Prostate gland (tissue), 2 donors: ENCODE measurements around the gene TMED6. TPM values are rescaled to one million over a fixed set of nuclear protein-coding genes. Genes with fewer than 3 reads are reported as not detected.

Experiments
- DNase-seq: peaks from one replicate; pipeline ENCODE4 v3.0.0-alpha.2; 2019; ENCODE audit warnings: low spot score
- H3K27ac ChIP-seq, 2 donors: fragments of 200-600 bp; sonication (generic); 2 replicates each; pipeline ENCODE4 v1.5.1; 2017 to 2019
- H3K27me3 ChIP-seq: fragments of 200-600 bp; sonication (generic); replicated peaks from 2 replicates; pipeline ENCODE4 v1.5.1; 2019; ENCODE audit not compliant: insufficient read depth
- H3K36me3 ChIP-seq, 2 donors: fragments of 200-600 bp; sonication (generic); 1 replicate in 1 of 2; 2 replicates in 1 of 2; pipeline versions ENCODE4 v1.5.1 to v1.8.1; 2017 to 2019
- H3K4me1 ChIP-seq: fragments of 200-600 bp; sonication (generic); replicated peaks from 2 replicates; pipeline ENCODE4 v1.5.1; 2019
- H3K4me3 ChIP-seq, 2 donors: fragments of 200-600 bp; sonication (generic); 2 replicates each; pipeline ENCODE4 v1.5.1; 2017 to 2019
- H3K9me3 ChIP-seq: fragments of 200-600 bp; sonication (generic); 2 replicates; pipeline ENCODE4 v1.5.1; 2017
- POLR2A ChIP-seq: fragments of 450-650 bp; IDR thresholded peaks from one replicate; pipeline ENCODE4 v1.6.1; 2016; ENCODE audit warnings: antibody characterized with exemption, mild to moderate bottlenecking
- POLR2AphosphoS5 ChIP-seq: sonication (generic); formaldehyde crosslinking; IDR thresholded peaks from one replicate; pipeline ENCODE4 v1.6.1; 2017; ENCODE audit warnings: antibody characterized with exemption
- WGBS: methylation state at CpG from one replicate; pipeline ENCODE4 v1.1.5; 2018; 5-methylcytosine and 5-hydroxymethylcytosine counted together
- intact Hi-C: fragments of 100-400 bp; cut with DNase I; formaldehyde crosslinking; loops from one replicate; pipeline ENCODE4 v1.14.2; 2022
- total RNA-seq, 2 donors: library from RNA; depleted of rRNA; stranded (reverse); fragments of >200 nt; gene quantifications; one replicate each; pipeline ENCODE4 v1.1.0, GENCODE V29; 2016
- TF ChIP-seq, protein P1 (sequence below), 4 experiments: fragments of 200-600 bp in 2 of 4; fragments of 450-650 bp in 2 of 4; sonication (generic) in 2 of 4; IDR thresholded peaks; 1 replicate in 3 of 4; 2 replicates in 1 of 4; pipeline ENCODE4 v1.5.1; 2016 to 2019; ENCODE audit warnings: antibody characterized with exemption in 4 of 4, mild to moderate bottlenecking in 2 of 4, moderate library complexity in 2 of 4

Gene TMED6
- total RNA-seq, 2 donors from 2014 or later = 1.1 TPM; not detected in 1

DNA sequence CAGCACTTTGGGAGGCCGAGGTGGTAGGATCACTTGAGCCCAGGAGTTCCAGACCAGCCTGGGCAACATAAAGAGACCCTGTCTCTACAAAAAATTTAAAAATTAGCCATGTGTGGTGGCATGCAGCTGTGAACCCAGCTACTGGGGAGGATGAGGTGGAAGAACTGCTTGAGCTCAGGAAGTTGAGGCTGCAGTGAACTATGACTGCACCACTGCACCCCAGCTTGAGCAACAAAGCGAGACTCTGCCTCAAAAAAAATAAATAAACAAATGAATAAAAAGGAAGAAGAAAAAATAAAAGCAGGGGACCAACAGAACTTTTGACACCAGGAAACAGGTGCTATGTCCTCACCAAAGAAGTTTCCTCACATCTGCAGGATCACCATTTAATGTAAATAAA is 20.0 kb upstream of the TMED6 start:
- TF ChIP-seq POLR2A = no peak
- TF ChIP-seq, protein P1, sequence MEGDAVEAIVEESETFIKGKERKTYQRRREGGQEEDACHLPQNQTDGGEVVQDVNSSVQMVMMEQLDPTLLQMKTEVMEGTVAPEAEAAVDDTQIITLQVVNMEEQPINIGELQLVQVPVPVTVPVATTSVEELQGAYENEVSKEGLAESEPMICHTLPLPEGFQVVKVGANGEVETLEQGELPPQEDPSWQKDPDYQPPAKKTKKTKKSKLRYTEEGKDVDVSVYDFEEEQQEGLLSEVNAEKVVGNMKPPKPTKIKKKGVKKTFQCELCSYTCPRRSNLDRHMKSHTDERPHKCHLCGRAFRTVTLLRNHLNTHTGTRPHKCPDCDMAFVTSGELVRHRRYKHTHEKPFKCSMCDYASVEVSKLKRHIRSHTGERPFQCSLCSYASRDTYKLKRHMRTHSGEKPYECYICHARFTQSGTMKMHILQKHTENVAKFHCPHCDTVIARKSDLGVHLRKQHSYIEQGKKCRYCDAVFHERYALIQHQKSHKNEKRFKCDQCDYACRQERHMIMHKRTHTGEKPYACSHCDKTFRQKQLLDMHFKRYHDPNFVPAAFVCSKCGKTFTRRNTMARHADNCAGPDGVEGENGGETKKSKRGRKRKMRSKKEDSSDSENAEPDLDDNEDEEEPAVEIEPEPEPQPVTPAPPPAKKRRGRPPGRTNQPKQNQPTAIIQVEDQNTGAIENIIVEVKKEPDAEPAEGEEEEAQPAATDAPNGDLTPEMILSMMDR (IDR thresholded peaks at IDR 0.05) = no peak
- no peak for TF ChIP-seq POLR2AphosphoS5
- H3K4me3 ChIP-seq = no peak overlapping the region
- no peaks in the 10 kb centered on the region for H3K4me1 ChIP-seq
- peaks cover 0 to 10% of the 10 kb centered on the region in 2 donors for H3K36me3 ChIP-seq
- H3K27ac ChIP-seq = no peak overlapping the region
- 98% methylated on average over 2 of the region's 2 CpGs for WGBS
- H3K27me3 ChIP-seq = no peaks in the 10 kb centered on the region
- intact Hi-C loops = no loop called here
- no peaks in the 10 kb centered on the region for H3K9me3 ChIP-seq
- DNase-seq = no peak

DNA sequence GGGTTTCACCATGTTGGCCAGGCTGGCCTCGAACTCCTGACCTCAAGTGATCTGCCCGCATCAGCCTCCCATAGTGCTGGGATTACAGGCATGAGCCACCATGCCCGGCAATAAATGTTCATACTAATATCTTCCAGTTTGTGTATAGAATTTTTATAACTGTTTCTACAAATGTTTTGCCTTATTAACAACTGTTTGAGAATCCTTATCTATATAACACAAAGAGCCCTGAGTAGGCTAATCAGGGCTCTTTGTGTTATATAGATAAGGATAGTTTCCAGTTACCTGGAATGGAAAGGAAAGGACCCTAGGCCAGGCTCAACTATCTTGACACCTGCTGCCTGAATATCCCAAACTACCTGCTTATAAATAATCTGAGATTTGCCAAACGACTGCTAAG is 17.3 kb upstream of the TMED6 start:
- no peak overlapping the region for H3K27ac ChIP-seq
- intact Hi-C loops = no loop called here
- H3K4me1 ChIP-seq = no peaks in the 10 kb centered on the region
- no peaks in the 10 kb centered on the region for H3K9me3 ChIP-seq
- H3K36me3 ChIP-seq = peaks cover 0 to 10% of the 10 kb centered on the region in 2 donors
- TF ChIP-seq POLR2A (no peak), POLR2AphosphoS5 (no peak)
- TF ChIP-seq, protein P1 (IDR thresholded peaks at IDR 0.05) = no peak
- no peak overlapping the region for H3K4me3 ChIP-seq
- no peak for DNase-seq
- WGBS = 95% methylated on average over 4 of the region's 4 CpGs
- H3K27me3 ChIP-seq = no peaks in the 10 kb centered on the region

DNA sequence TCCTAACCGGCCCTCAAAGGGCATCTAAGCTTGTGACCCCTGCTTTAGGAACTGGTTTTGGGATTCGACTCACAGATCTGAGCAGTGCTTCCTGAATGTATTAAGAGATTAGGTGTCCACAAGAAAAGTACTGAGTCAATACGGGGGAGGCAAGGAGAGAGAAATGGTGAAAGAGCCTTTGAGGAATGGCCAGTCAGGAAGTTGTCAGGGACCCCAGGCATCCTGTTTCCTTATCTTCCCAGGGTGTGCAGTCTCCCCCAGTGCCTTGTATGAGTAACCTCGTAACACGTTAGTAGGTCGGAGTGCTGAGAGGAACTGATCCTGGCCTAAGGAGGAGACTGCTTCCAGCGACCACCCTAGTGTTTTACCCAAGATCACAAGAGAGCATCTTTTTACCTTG is 16.4 kb upstream of the TMED6 start:
- Histone ChIP-seq H3K27ac (no peak overlapping the region), H3K4me1 (no peaks in the 10 kb centered on the region), H3K9me3 (no peaks in the 10 kb centered on the region), H3K36me3 (peaks cover 0 to 10% of the 10 kb centered on the region in 2 donors), H3K4me3 (no peak overlapping the region), H3K27me3 (no peaks in the 10 kb centered on the region)
- no peak for TF ChIP-seq POLR2AphosphoS5
- no peak for TF ChIP-seq POLR2A
- TF ChIP-seq, protein P1 (IDR thresholded peaks at IDR 0.05) = no peak
- DNase-seq = no peak
- 84% methylated on average over 7 of the region's 7 CpGs for WGBS
- intact Hi-C loops = no loop called here

- Histone ChIP-seq H3K4me3 (no peak overlapping the region), H3K4me1 (no peaks in the 10 kb centered on the region), H3K27ac (no peak overlapping the region), H3K27me3 (no peaks in the 10 kb centered on the region), H3K9me3 (no peaks in the 10 kb centered on the region), H3K36me3 (peaks cover 0 to 10% of the 10 kb centered on the region in 2 donors)
- intact Hi-C loops = no loop called here
- 88% methylated on average over 7 of the region's 7 CpGs for WGBS
- TF ChIP-seq POLR2AphosphoS5 (no peak), POLR2A (no peak)
- TF ChIP-seq, protein P1 (IDR thresholded peaks at IDR 0.05) = no peak
- DNase-seq = no peak
Measured at GRCh38 chr16:69366431-69366830, 14.8 kb upstream of the TMED6 start.

- H3K4me1 ChIP-seq = no peaks in the 10 kb centered on the region
- TF ChIP-seq, protein P1 (IDR thresholded peaks at IDR 0.05) = no peak
- TF ChIP-seq POLR2AphosphoS5 = no peak
Measured at GRCh38 chr16:69365901-69366300, 14.3 kb upstream of the TMED6 start.

More at GRCh38 chr16:69365901-69366300, 14.3 kb upstream of the TMED6 start:
- no peak overlapping the region for H3K4me3 ChIP-seq
- no peak for DNase-seq
- H3K27ac ChIP-seq = no peak overlapping the region
- intact Hi-C loops = no loop called here
- H3K9me3 ChIP-seq = no peaks in the 10 kb centered on the region
- peaks cover 0 to 10% of the 10 kb centered on the region in 2 donors for H3K36me3 ChIP-seq
- 89% methylated on average over 2 of the region's 2 CpGs for WGBS
- no peaks in the 10 kb centered on the region for H3K27me3 ChIP-seq
